GM18867 (cell line): Measurements from ENCODE around the gene DCAF11.

Experiments
- ATAC-seq: cut with Tn5 transposase; IDR thresholded peaks from one replicate; pipeline ENCODE4 v1.9.1; 2021; ENCODE audit warnings: mild to moderate bottlenecking, moderate library complexity; ENCODE audit not compliant: unreplicated experiment

Gene DCAF11

GRCh38 chr14:24156840-24157239 lies 42.3 kb downstream of the DCAF11 start:
- no peak for ATAC-seq

DNA sequence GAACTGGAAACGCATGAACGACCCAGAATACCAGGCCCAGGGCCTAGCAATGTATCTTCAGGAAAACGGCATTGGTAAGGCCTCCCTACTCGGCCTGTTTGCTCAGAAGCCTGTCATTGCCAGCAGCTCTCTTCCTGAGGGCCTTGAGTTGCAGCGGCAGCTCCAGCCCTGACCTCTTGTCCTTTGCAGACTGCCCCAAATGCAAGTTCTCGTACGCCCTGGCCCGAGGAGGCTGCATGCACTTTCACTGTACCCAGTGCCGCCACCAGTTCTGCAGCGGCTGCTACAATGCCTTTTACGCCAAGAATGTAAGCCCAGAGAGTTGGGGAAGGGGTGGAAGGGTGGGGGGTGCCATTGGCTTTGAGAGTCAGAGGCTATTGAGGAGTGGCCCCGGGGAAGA lies 42.8 kb downstream of the DCAF11 start:
- ATAC-seq, result no peak

- no peak for ATAC-seq
These were observed 45.4 kb downstream of the DCAF11 start for GRCh38 chr14:24159777-24160498.

- ATAC-seq, result no peak
These were observed 45.9 kb downstream of the DCAF11 start for GRCh38 chr14:24160499-24160849.

DNA sequence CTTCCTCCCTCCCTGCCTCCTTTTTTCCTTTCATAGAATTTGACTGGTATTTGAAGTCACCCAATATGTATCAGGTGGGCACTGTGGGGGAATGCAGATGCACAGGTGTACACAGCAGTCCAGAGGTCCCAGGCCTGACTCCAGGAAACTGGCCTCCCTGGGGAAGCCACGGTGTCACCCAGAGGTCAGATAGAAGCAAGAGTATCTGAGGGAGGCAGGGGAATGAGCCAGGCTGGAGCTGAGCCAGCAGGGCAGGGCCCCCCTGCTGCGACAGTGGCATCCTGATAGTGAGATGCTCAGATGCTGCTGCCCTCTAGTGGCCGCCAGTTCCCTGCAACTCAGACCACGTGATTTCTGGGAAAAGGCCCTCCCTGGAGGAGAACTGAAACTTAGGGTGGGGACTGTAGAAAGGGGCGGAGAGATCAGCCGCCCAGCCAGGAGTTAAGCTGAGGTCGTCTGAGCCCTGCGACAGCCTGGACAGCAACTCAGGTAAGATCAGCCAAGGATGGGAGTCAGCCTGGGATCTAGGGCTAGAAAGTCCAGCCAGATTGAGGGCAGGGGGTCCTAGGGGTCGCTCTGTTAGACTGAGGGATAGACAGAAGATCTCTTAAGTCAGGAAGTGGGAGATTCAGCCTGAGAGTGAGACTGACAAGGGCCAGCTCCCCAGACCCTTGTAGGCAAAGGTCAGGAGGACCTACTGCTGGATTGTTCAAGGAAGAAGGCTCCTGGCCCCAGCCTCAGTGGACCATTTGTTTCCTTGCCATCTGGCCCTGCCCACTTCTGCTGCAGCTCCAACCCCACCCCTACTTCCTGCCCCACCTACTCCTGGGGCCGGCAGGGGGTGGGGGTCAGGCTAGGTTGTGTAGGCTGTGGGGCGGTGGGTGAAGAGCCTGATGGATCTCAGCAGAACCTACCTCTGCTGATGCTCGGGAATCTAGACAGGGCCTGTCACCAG lies 46.5 kb downstream of the DCAF11 start, which contains the start of gene IRF9:
IRF9 (plus strand) TSS at position 416 of the 955 bp plus-strand sequence. CDS start 880 bp downstream, outside the sequence.
- peak; percentile 77 for ATAC-seq

DNA sequence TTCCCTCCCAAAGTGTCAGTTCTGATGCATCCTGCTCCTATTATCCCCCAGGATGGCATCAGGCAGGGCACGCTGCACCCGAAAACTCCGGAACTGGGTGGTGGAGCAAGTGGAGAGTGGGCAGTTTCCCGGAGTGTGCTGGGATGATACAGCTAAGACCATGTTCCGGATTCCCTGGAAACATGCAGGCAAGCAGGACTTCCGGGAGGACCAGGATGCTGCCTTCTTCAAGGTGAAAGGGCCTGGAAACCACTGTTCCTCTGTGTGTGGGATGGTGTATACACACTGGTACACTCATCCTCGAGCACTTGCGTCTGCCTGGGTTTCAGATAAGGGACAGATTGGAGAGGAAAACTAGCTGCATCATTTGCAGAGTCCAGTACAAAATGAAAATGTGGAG lies 47.5 kb downstream of the DCAF11 start:
- ATAC-seq, result no peak

DNA sequence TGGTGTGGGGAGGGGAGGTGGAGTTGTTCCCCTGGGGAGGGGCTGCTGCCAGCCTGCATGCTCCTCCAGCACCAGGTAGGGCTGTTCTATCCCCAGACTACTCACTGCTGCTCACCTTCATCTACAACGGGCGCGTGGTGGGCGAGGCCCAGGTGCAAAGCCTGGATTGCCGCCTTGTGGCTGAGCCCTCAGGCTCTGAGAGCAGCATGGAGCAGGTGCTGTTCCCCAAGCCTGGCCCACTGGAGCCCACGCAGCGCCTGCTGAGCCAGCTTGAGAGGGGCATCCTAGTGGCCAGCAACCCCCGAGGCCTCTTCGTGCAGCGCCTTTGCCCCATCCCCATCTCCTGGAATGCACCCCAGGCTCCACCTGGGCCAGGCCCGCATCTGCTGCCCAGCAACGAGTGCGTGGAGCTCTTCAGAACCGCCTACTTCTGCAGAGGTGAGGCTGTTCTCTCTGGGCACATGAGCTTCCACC lies 50.0 kb downstream of the DCAF11 start:
- no peak for ATAC-seq

DNA sequence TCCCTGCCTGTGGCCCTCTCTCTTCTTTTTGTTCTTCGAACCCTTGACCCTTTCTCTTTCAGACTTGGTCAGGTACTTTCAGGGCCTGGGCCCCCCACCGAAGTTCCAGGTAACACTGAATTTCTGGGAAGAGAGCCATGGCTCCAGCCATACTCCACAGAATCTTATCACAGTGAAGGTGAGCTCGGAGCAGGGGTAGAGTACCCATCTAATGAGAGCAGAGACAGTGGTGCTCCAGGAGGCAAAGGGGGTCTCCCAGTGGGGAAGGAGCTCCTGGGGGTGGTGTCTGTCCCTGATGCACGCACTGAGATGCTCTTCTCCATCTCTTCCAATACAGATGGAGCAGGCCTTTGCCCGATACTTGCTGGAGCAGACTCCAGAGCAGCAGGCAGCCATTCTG lies 51.2 kb downstream of the DCAF11 start:
- no peak for ATAC-seq

GRCh38 chr14:24167469-24168114 lies 53.0 kb downstream of the DCAF11 start:
- ATAC-seq, result no peak

- ATAC-seq, result no peak
These were observed 57.1 kb downstream of the DCAF11 start, which contains the start of gene REC8 for GRCh38 chr14:24171422-24172260. REC8 (plus strand) TSS chr14:24172080; CDS start chr14:24172553, 473 bp downstream.

DNA sequence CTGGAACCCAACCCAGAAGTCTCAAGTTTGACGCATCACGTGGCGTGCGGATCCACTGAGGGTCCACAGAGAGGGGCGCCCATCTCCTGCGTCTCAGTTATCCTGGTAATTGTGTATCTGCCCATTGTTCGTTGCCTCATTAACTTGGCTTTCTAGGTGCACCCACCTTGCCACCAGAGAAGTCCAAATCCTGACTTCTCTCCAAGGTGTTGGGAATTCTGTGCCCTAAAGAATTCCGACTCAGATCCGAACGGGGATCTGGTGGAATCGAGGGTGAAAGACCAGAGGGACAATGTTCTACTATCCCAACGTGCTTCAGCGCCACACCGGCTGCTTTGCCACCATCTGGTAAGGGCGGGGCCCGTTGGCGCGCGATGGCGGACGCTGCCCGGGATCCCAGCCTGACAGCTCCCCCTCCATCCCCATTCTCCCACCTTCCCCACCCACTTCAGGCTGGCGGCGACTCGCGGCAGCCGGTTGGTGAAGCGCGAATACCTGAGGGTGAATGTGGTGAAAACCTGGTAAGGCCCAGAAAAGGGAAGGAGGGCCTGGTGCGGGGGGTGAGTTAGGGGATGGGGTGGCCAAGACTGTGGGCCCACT lies 57.8 kb downstream of the DCAF11 start:
- ATAC-seq, result no peak

DNA sequence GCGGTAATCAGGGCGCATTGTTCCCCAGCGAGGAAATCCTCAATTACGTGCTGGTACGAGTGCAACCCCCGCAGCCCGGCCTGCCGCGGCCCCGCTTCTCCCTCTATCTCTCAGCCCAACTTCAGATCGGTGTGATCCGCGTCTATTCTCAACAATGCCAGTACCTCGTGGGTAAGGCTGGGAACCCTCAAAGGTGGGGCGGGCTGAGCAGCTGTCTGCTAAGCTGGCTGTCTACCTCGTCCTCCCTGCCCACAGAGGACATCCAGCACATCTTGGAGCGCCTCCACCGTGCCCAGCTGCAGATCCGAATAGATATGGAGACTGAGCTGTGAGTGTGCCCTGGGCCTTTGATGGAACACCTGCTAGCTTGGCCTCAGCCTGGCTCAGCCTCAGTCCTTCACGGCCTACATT lies 58.3 kb downstream of the DCAF11 start:
- no peak for ATAC-seq
